GM19193 (cell line): Measurements from ENCODE around the gene THBD.

Experiments
- POLR2A ChIP-seq: IDR thresholded peaks from 4 replicates; pipeline ENCODE4 v1.6.1; 2011; ENCODE audit not compliant: insufficient read depth, insufficient read length; ENCODE audit errors: extremely low read depth

Gene THBD

DNA sequence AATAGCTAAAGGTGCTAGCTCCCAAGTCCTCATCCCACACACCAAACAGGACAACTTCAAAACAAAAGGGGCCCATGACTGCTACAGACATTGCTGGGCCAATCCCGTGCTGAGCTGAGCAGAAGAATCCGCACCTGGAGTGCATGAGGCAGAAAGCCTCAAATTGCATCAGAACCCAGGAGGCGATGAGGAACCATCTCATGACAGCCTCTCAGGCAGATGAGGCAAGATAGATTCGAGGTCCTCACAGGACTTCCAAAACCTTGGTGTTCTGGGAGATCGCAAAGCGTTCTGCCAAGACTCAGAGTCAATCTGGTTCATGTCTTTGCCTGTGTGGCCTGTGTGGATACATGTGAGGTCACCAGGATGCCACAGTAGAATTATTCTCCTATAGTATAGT, 47.2 kb downstream of the THBD start:
- TF ChIP-seq POLR2A = no peak

DNA sequence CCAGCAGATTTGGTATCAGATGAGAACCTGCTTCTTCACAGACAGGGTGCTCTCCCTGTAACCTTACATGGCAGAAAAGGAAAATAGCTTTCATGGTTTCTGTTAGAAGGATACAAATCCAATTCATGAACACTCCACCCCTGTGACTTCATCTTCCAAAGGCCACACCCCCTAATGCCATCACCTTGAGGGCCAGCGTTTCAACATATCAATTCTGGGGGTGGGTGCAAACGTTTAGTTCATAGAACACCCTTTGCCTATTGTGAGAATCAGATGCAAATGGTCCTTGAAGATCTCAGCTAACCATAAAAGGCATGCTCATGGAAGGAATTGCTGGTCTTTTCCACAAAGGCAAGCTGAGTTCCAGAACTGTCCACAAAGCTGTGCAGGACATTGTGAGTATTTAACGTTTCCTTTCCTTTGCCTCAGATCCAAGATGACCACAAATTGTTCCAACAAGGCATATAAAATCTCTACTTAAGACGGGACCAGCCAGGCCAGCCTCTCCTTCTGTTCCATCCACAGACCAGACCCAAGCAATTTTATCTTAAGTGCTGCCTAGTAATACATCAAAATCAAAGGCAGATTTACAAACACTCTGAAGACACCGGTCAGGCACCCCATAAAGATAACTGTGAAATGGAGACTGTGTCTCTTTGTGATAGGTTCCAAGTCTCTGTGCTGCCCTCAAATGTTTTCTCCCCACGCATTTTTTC, 49.1 kb downstream of the THBD start:
- TF ChIP-seq POLR2A = no peak

DNA sequence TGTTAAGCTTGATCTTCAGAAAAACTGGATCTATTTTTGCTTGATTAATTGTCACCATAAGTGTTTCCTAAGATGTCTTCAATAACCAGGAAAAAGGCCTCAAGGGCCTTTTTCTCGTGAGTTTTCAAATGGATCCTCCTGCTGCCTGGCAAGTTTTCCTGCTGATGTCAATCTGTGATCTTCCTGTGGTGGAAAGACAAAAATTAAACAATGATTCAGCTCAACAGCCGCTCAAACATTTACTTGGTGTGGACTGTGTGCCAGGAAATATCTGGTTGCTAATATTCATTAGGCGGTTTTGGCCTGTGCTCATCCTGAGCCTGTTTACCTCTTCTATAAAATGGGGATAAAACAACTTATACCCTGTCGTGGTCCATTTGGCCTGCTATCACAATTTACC, 49.7 kb downstream of the THBD start:
- no peak for TF ChIP-seq POLR2A

DNA sequence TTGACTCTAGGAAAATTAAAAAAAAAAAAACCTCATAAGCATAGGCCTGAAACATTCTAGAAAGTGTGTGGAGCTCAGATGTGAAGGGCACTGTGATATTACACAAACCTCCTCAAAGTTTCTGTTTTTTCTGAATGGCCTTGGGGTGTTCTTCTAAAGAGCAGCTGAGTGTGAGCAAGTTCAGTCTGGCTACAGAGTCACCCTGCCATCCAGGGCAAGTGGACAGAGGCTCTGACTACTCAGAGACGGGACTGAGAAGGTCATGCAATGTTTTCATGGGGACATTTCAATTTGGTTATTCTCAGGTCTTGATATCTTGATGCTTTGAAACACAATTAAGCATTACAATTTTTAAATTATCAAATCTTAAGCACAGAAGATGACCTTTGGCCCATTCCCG, 51.0 kb downstream of the THBD start:
- TF ChIP-seq POLR2A = no peak

DNA sequence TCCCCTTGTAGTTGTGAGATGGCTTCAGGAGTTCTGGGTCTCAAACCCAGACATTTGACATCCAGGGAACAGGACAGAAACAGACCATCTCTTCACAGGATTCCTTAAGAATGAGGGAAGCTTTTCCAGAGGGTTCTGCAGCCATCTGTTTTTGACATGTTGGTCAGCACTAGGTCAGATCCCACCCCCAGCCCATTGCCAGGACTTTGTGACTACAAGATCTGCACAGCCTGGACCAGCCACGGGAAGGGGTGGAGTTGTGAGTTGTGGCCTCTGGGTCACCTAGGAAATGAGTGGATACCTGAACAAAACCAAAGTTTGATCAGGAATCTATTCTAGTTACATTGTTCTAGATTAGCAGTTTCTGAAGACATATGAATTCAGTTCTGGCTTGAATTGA, 53.5 kb downstream of the THBD start:
- no peak for TF ChIP-seq POLR2A
